ENCODE measurements around the gene MBD2.
A peak's percentile ranks its signal among the peaks of the same experiment; 100 is the strongest.

- TF ChIP-seq CTCF (IDR thresholded peaks at IDR 0.05; ENCODE audit: poor library complexity) = peak; percentile 35
- no peak for TF ChIP-seq EZH2 (IDR thresholded peaks at IDR 0.05; ENCODE audit: borderline replicate concordance)
Observed at GRCh38 chr18:54224379-54225014, at the start of gene MBD2.

Data from hepatocyte (in vitro differentiated cells).